Breast epithelium (tissue), 3 donors: ENCODE results near the gene MFAP3L.

Experiments used
- CTCF ChIP-seq, 3 donors: fragments of 450-650 bp; IDR thresholded peaks; one replicate each; pipeline ENCODE4 v1.5.1; 2016 to 2017; ENCODE audit warnings: antibody characterized with exemption in 3 of 3, mild to moderate bottlenecking in 3 of 3, moderate library complexity in 3 of 3
- POLR2A ChIP-seq: fragments of 450-650 bp; IDR thresholded peaks from one replicate; pipeline ENCODE4 v1.6.1; 2016; ENCODE audit warnings: antibody characterized with exemption, mild to moderate bottlenecking, moderate library complexity

GRCh38 chr4:169940460-169940859, 85.7 kb downstream of the MFAP3L start:
- TF ChIP-seq CTCF (IDR thresholded peaks at IDR 0.05) (no peak), POLR2A (no peak)
